Caco-2 (cell line): ENCODE results near the gene DESI2. TPM values are rescaled to one million over a fixed set of nuclear protein-coding genes. Genes with fewer than 3 reads are reported as not detected.

Experiments
- BruUV-seq: library from RNA; stranded (reverse); fragments of 400-500 nt; replicated peaks from 2 replicates; lab custom pipeline; 2021; lab: Mats Ljungman, UMichigan
- CTCF ChIA-PET: fragments of 300-600 bp; sonication (Branson Sonifier 250); formaldehyde crosslinking; loops from one replicate; lab custom pipeline; 2022; ENCODE audit warnings: antibody characterized with exemption; lab: Charles Lee
- POLR2A ChIA-PET: fragments of 300-600 bp; sonication (Branson Sonifier 250); formaldehyde crosslinking; loops from one replicate; lab custom pipeline; 2022; ENCODE audit warnings: antibody characterized with exemption; lab: Charles Lee
- DNase-seq, 2 experiments: peaks; one replicate each; pipeline versions ENCODE4 v3.0.0 to v3.0.0-alpha.2; 2020 to 2022
- H3K27me3 ChIP-seq: replicated peaks from 2 replicates; pipeline ENCODE4 v1.6.0; 2011; ENCODE audit warnings: low read length; ENCODE audit not compliant: control insufficient read depth, insufficient read depth
- H3K36me3 ChIP-seq: 2 replicates; pipeline ENCODE4 v1.5.1; 2011; ENCODE audit warnings: low read length; ENCODE audit not compliant: control insufficient read depth, insufficient read depth
- H3K4me1 ChIP-seq: fragments of 250-450 bp; sonication (Bioruptor Pico); 2 replicates; pipeline ENCODE4 v1.5.1; 2020; ENCODE audit warnings: mild to moderate bottlenecking
- H3K4me3 ChIP-seq: 2 replicates; pipeline ENCODE4 v1.5.1; 2011; ENCODE audit warnings: low read depth, mild to moderate bottlenecking, control low read depth, low read length
- H3K9me3 ChIP-seq: fragments of 250-450 bp; sonication (Bioruptor Pico); 2 replicates; pipeline ENCODE4 v1.5.1; 2020; ENCODE audit warnings: mild to moderate bottlenecking, moderate library complexity
- H3K27ac Mint-ChIP-seq: one replicate; pipeline ENCODE4 v1.8.0; 2022; ENCODE audit warnings: mixed read lengths; ENCODE audit not compliant: unreplicated experiment
- H3K27me3 Mint-ChIP-seq: one replicate; pipeline ENCODE4 v1.8.0; 2022; ENCODE audit warnings: mixed read lengths; ENCODE audit not compliant: insufficient read depth, unreplicated experiment
- H3K36me3 Mint-ChIP-seq: one replicate; pipeline ENCODE4 v1.8.0; 2022; ENCODE audit warnings: mild to moderate bottlenecking, mixed read lengths; ENCODE audit not compliant: insufficient read depth, unreplicated experiment
- H3K4me1 Mint-ChIP-seq: one replicate; pipeline ENCODE4 v1.8.0; 2022; ENCODE audit warnings: low read depth, mixed read lengths; ENCODE audit not compliant: unreplicated experiment
- H3K4me3 Mint-ChIP-seq: one replicate; pipeline ENCODE4 v1.8.0; 2022; ENCODE audit warnings: mild to moderate bottlenecking, moderate library complexity, mixed read lengths; ENCODE audit not compliant: unreplicated experiment
- H3K9me3 Mint-ChIP-seq: one replicate; pipeline ENCODE4 v1.8.0; 2022; ENCODE audit warnings: mixed read lengths; ENCODE audit not compliant: unreplicated experiment
- CTCF ChIP-seq, 2 experiments: fragments of 200-600 bp in 1 of 2; IDR thresholded peaks; 1 replicate in 1 of 2; 2 replicates in 1 of 2; pipeline versions ENCODE4 v1.5.1 to v1.8.0; 2011 to 2022; ENCODE audit warnings: antibody characterized with exemption in 1 of 2, control low read depth in 1 of 2, inconsistent platforms in 1 of 2, low read depth in 1 of 2, low read length in 1 of 2, mild to moderate bottlenecking in 1 of 2, moderate library complexity in 1 of 2; ENCODE audit not compliant: insufficient read depth in 1 of 2, severe bottlenecking in 1 of 2, unreplicated experiment in 1 of 2
- intact Hi-C: fragments of 100-400 bp; cut with micrococcal nuclease; formaldehyde crosslinking; loops from one replicate; pipeline ENCODE4 v1.10.0; 2022; ENCODE audit not compliant: unreplicated experiment
- total RNA-seq: library from RNA; stranded (reverse); gene quantifications from 2 replicates; pipeline ENCODE4 v1.2.3, GENCODE V29; 2022

Gene DESI2
- total RNA-seq, 1 experiment from 2014 or later: 47.7 TPM

- intact Hi-C loops: no loop called here
- no peak for TF ChIP-seq CTCF (IDR thresholded peaks at IDR 0.05; ENCODE audit: insufficient read depth in 1 of 2, low read depth in 1 of 2, low read length in 1 of 2, severe bottlenecking in 1 of 2, unreplicated experiment in 1 of 2)
- BruUV-seq: no TSS peak
- DNase-seq: no peak
- ChIA-PET POLR2A (no interaction called here), CTCF (no interaction called here)
- H3K27me3 ChIP-seq: no peaks in the 10 kb centered on the region
- Mint-ChIP-seq H3K27me3 (no peaks in the 10 kb centered on the region), H3K9me3 (peaks cover 14% of the 10 kb centered on the region), H3K4me3 (no peak overlapping the region), H3K27ac (no peak overlapping the region), H3K4me1 (no peaks in the 10 kb centered on the region), H3K36me3 (no peaks in the 10 kb centered on the region)
- H3K9me3 ChIP-seq: peaks cover 7% of the 10 kb centered on the region; the same call in 1 of the 2 replicates
- H3K4me3 ChIP-seq: no peak overlapping the region
- no peaks in the 10 kb centered on the region for H3K4me1 ChIP-seq
- H3K36me3 ChIP-seq: no peaks in the 10 kb centered on the region
Observed at GRCh38 chr1:244640917-244641316, 12.0 kb upstream of the DESI2 start.

GRCh38 chr1:244642526-244642925, 10.4 kb upstream of the DESI2 start:
- TF ChIP-seq CTCF (IDR thresholded peaks at IDR 0.05; ENCODE audit: insufficient read depth in 1 of 2, low read depth in 1 of 2, low read length in 1 of 2, severe bottlenecking in 1 of 2, unreplicated experiment in 1 of 2): no peak
- no peak overlapping the region for H3K4me3 ChIP-seq
- Mint-ChIP-seq H3K36me3 (no peaks in the 10 kb centered on the region), H3K4me3 (no peak overlapping the region), H3K4me1 (no peaks in the 10 kb centered on the region), H3K27ac (no peak overlapping the region), H3K9me3 (peaks cover 14% of the 10 kb centered on the region), H3K27me3 (no peaks in the 10 kb centered on the region)
- H3K4me1 ChIP-seq: no peaks in the 10 kb centered on the region
- H3K27me3 ChIP-seq: no peaks in the 10 kb centered on the region
- no peak for DNase-seq
- BruUV-seq: no TSS peak
- POLR2A ChIA-PET: no interaction called here
- intact Hi-C loops: no loop called here
- CTCF ChIA-PET: no interaction called here
- H3K9me3 ChIP-seq: peaks cover 7% of the 10 kb centered on the region; the same call in 1 of the 2 replicates
- H3K36me3 ChIP-seq: no peaks in the 10 kb centered on the region

GRCh38 chr1:244642988-244643387, 9.9 kb upstream of the DESI2 start:
- Histone ChIP-seq H3K9me3 (peaks cover 7% of the 10 kb centered on the region; the same call in 1 of the 2 replicates), H3K4me3 (no peak overlapping the region), H3K36me3 (no peaks in the 10 kb centered on the region), H3K27me3 (no peaks in the 10 kb centered on the region), H3K4me1 (no peaks in the 10 kb centered on the region)
- Mint-ChIP-seq H3K4me3 (no peak overlapping the region), H3K9me3 (peaks cover 14% of the 10 kb centered on the region), H3K27ac (no peak overlapping the region), H3K27me3 (no peaks in the 10 kb centered on the region), H3K36me3 (no peaks in the 10 kb centered on the region), H3K4me1 (no peaks in the 10 kb centered on the region)
- ChIA-PET POLR2A (no interaction called here), CTCF (no interaction called here)
- TF ChIP-seq CTCF (IDR thresholded peaks at IDR 0.05; ENCODE audit: insufficient read depth in 1 of 2, low read depth in 1 of 2, low read length in 1 of 2, severe bottlenecking in 1 of 2, unreplicated experiment in 1 of 2): no peak
- no TSS peak for BruUV-seq
- intact Hi-C loops: no loop called here
- DNase-seq: no peak
